Gastrocnemius medialis (tissue), 4 donors: Measurements from ENCODE around the gene IL34. TPM values are rescaled to one million over a fixed set of nuclear protein-coding genes. Genes with fewer than 3 reads are reported as not detected.
A peak's percentile ranks its signal among the peaks of the same experiment; 100 is the strongest.

Experiments used
- ATAC-seq, 2 donors: fragments of 150-250 bp; one replicate each; pipeline ENCODE4 v1.9.1; 2016
- DNase-seq, 2 donors: peaks; one replicate each; pipeline ENCODE4 v3.0.0-alpha.2; 2019
- H3K27ac ChIP-seq, 4 donors: fragments of 200-600 bp; sonication (generic); 1 replicate in 1 of 4; 2 replicates in 3 of 4; pipeline ENCODE4 v1.5.1; 2016 to 2018; ENCODE audit warnings: mild to moderate bottlenecking in 2 of 4, moderate library complexity in 1 of 4
- H3K27me3 ChIP-seq, 3 donors: fragments of 200-600 bp; sonication (generic) in 2 of 3; 1 replicate in 1 of 3; 2 replicates in 2 of 3; pipeline versions ENCODE4 v1.5.1 to v1.6.0; 2016 to 2019; ENCODE audit warnings: mild to moderate bottlenecking in 1 of 3, moderate library complexity in 1 of 3
- H3K36me3 ChIP-seq, 2 donors: fragments of 200-600 bp; sonication (generic) in 1 of 2; one replicate each; pipeline ENCODE4 v1.5.1; 2017 to 2018
- H3K4me1 ChIP-seq, 2 donors: fragments of 200-600 bp; sonication (generic) in 1 of 2; one replicate each; pipeline ENCODE4 v1.5.1; 2016 to 2017; ENCODE audit warnings: mild to moderate bottlenecking in 2 of 2
- H3K4me3 ChIP-seq, 4 donors: fragments of 200-600 bp; sonication (generic) in 3 of 4; 1 replicate in 1 of 4; 2 replicates in 3 of 4; pipeline ENCODE4 v1.5.1; 2016 to 2019; ENCODE audit warnings: mild to moderate bottlenecking in 2 of 4
- H3K9me3 ChIP-seq, 3 donors: fragments of 200-600 bp; sonication (generic) in 2 of 3; 1 replicate in 1 of 3; 2 replicates in 2 of 3; pipeline ENCODE4 v1.5.1; 2016 to 2019
- CTCF ChIP-seq, 5 experiments: fragments of 450-650 bp in 3 of 5; fragments of 200-600 bp in 2 of 5; sonication (generic) in 2 of 5; IDR thresholded peaks in 4 of 5; conservative IDR thresholded peaks in 1 of 5; 1 replicate in 4 of 5; 2 replicates in 1 of 5; pipeline ENCODE4 v1.5.1; 2016 to 2019; ENCODE audit warnings: antibody characterized with exemption in 5 of 5, mild to moderate bottlenecking in 3 of 5, moderate library complexity in 3 of 5
- POLR2A ChIP-seq, 2 donors: fragments of 450-650 bp; IDR thresholded peaks; one replicate each; pipeline ENCODE4 v1.6.1; 2017; ENCODE audit warnings: antibody characterized with exemption in 2 of 2, mild to moderate bottlenecking in 2 of 2, moderate library complexity in 2 of 2
- in situ Hi-C, 4 donors: fragments of 200-750 bp; cut with MboI; loops; one replicate each; pipeline versions ENCODE4 v1.15.0 to v1.8.0; 2017; ENCODE audit warnings: low sequenced_read_pairs in 4 of 4
- intact Hi-C: fragments of 100-400 bp; cut with DNase I; formaldehyde crosslinking; loops from one replicate; pipeline ENCODE4 v1.15.1; 2023; ENCODE audit warnings: low total_unique reads
- total RNA-seq, 4 donors: library from RNA; depleted of rRNA; stranded (reverse); fragments of >200 nt; gene quantifications; one replicate each; pipeline versions ENCODE4 v1.1.0 to v1.2.3, GENCODE V29; 2016

IL34 gene
- total RNA-seq, 4 donors from 2014 or later = 0.71 to 93.0 (median 22.1) TPM

GRCh38 chr16:70704586-70704985 is 58.2 kb downstream of the IL34 start:
- DNase-seq (no peak), ATAC-seq (no peak)
- H3K4me3 ChIP-seq = no peak overlapping the region
- H3K27me3 ChIP-seq = no peaks in the 10 kb centered on the region
- H3K36me3 ChIP-seq = no peaks in the 10 kb centered on the region
- peaks cover 48 to 59% of the 10 kb centered on the region in 2 donors for H3K4me1 ChIP-seq
- H3K9me3 ChIP-seq = no peaks in the 10 kb centered on the region
- intact Hi-C loops (no loop called here), in situ Hi-C loops (no loop called here)
- H3K27ac ChIP-seq = peak overlapping the region in 3 of 4 donors; percentile 74 to 83 (median 79)
- TF ChIP-seq CTCF (IDR thresholded peaks at IDR 0.05 in 4 of 5, conservative IDR thresholded peaks at IDR 0.05 in 1 of 5) (no peak), POLR2A (IDR thresholded peaks at IDR 0.05) (no peak)

- H3K27ac ChIP-seq = peak overlapping the region in 1 of 4 donors; percentile 83
- DNase-seq (no peak), ATAC-seq (no peak)
- intact Hi-C loops = no loop called here
- H3K27me3 ChIP-seq = no peaks in the 10 kb centered on the region
- H3K9me3 ChIP-seq = no peaks in the 10 kb centered on the region
- no peak overlapping the region for H3K4me3 ChIP-seq
- in situ Hi-C loops = no loop called here
- H3K36me3 ChIP-seq = no peaks in the 10 kb centered on the region
- peaks cover 44 to 58% of the 10 kb centered on the region in 2 donors for H3K4me1 ChIP-seq
- TF ChIP-seq POLR2A (IDR thresholded peaks at IDR 0.05) (no peak), CTCF (IDR thresholded peaks at IDR 0.05 in 4 of 5, conservative IDR thresholded peaks at IDR 0.05 in 1 of 5) (no peak)
Measured at GRCh38 chr16:70705056-70705455, 58.7 kb downstream of the IL34 start.

GRCh38 chr16:70706948-70707465 is 60.6 kb downstream of the IL34 start:
- DNase-seq (no peak), ATAC-seq (no peak)
- intact Hi-C loops = no loop called here
- H3K36me3 ChIP-seq = no peaks in the 10 kb centered on the region
- no peak overlapping the region for H3K27ac ChIP-seq
- H3K9me3 ChIP-seq = no peaks in the 10 kb centered on the region
- in situ Hi-C loops = no loop called here
- peaks cover 31 to 46% of the 10 kb centered on the region in 2 donors for H3K4me1 ChIP-seq
- H3K4me3 ChIP-seq = no peak overlapping the region
- no peaks in the 10 kb centered on the region for H3K27me3 ChIP-seq
- TF ChIP-seq CTCF (IDR thresholded peaks at IDR 0.05 in 4 of 5, conservative IDR thresholded peaks at IDR 0.05 in 1 of 5) (no peak), POLR2A (IDR thresholded peaks at IDR 0.05) (no peak)

- Histone ChIP-seq H3K27me3 (no peaks in the 10 kb centered on the region), H3K9me3 (no peaks in the 10 kb centered on the region), H3K4me3 (no peak overlapping the region), H3K27ac (no peak overlapping the region), H3K36me3 (no peaks in the 10 kb centered on the region), H3K4me1 (peaks cover 20 to 34% of the 10 kb centered on the region in 2 donors)
- TF ChIP-seq POLR2A (IDR thresholded peaks at IDR 0.05) = no peak
- ATAC-seq (no peak), DNase-seq (no peak)
- intact Hi-C loops (no loop called here), in situ Hi-C loops (no loop called here)
Measured at GRCh38 chr16:70708366-70709246, 62.2 kb downstream of the IL34 start.

- in situ Hi-C loops (no loop called here), intact Hi-C loops (no loop called here)
- Histone ChIP-seq H3K4me3 (no peak overlapping the region), H3K9me3 (no peaks in the 10 kb centered on the region), H3K27ac (no peak overlapping the region), H3K36me3 (no peaks in the 10 kb centered on the region), H3K4me1 (peaks cover 19 to 34% of the 10 kb centered on the region in 2 donors), H3K27me3 (no peaks in the 10 kb centered on the region)
- TF ChIP-seq POLR2A (IDR thresholded peaks at IDR 0.05) (no peak), CTCF (IDR thresholded peaks at IDR 0.05 in 4 of 5, conservative IDR thresholded peaks at IDR 0.05 in 1 of 5) (no peak)
- DNase-seq (no peak), ATAC-seq (no peak)
Measured at GRCh38 chr16:70709457-70709856, 63.1 kb downstream of the IL34 start.
